CD4-positive, alpha-beta T cell treated with Interleukin-6 at 100 ng/mL for 8 hours (primary cell): ENCODE measurements around the gene TDRD10.

Source experiments
- DNase-seq: peaks from one replicate; pipeline ENCODE4 v3.0.0-alpha.2; 2020; ENCODE audit warnings: mixed read lengths, low spot score

The TDRD10 gene, protein sequence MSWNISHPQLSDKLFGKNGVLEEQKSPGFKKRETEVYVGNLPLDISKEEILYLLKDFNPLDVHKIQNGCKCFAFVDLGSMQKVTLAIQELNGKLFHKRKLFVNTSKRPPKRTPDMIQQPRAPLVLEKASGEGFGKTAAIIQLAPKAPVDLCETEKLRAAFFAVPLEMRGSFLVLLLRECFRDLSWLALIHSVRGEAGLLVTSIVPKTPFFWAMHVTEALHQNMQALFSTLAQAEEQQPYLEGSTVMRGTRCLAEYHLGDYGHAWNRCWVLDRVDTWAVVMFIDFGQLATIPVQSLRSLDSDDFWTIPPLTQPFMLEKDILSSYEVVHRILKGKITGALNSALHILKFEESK

DNA sequence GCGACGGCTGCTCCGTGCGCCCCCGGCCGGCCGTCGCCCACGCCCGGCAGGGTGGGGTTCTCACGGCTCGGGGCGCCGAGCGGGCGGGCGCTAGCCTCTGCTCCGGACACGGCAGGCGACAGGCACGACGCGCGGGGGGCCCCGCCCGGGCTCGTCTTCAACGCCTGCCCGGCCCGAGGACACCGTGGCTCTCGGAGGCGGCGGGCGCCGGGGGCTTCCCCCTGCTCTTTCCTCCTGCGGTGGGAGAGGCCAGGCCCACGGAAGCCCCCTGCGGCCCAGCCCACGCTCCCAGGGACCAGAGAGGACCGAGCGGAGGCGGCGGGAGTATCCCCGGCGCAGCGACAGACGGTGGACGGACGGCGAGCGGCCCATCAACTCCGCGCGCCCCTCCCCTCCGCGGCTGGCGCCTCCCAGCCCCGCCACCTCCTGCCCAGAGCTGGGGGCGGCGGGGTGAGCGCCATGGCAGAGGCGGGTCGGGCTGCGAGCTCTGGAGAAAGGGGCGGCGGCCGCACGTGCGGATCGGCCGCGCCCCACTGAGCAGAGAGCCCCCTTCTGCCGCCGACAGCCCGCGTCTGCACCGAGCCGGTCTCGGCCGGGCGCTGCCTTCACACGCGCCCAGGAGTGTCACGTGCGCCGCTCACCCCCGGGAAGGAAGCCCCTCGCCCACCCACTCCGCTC lies at the start of gene TDRD10, which contains the start of gene SHE:
TSS of gene TDRD10 (plus strand) at position 154 of the 678 bp plus-strand sequence. CDS start 4,685 bp downstream, outside the sequence.
TSS of gene SHE (minus strand) at position 347 of the 678 bp plus-strand sequence. CDS start 386 bp downstream, outside the sequence.
- no peak for DNase-seq

- no peak for DNase-seq
Measured at GRCh38 chr1:154453161-154453560, 48.9 kb upstream of the TDRD10 start.

DNA sequence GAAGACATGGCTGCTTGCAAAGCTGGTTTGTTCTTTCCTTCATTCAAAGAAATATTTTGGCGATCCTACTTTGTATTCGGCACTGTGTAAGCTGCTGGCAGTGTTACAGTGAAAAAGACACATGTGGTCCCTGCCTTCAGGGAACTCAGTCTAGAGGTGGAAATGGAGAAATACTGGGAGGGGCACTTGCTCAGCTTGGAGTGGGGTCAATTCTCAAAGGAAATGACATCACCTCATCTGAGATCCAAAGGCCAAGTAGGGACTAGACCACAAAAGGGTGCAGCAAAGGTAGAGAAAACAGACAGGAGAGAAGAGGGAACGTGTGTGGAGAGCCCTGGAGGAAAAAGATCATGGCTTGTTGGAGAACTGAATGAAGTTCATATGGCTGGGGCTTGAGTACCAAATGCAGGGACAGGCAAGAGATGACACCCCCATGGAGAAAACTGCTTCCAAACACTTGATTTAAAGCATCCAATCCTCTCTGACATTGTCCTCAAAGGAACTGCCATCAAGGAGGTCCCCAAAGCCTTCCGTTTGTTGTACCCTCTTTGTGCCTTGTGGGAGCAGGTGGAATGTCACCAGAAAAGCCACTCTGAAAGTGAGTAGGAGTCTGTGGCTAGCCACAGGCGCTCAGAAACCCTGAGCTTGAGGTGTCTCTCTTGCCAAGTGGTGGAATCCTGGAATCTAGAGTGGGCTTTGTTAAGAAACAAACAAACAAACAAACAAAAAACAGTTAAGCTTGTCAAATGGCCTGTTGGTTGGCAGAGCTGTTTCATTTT lies 48.3 kb upstream of the TDRD10 start:
- DNase-seq = no peak

DNA sequence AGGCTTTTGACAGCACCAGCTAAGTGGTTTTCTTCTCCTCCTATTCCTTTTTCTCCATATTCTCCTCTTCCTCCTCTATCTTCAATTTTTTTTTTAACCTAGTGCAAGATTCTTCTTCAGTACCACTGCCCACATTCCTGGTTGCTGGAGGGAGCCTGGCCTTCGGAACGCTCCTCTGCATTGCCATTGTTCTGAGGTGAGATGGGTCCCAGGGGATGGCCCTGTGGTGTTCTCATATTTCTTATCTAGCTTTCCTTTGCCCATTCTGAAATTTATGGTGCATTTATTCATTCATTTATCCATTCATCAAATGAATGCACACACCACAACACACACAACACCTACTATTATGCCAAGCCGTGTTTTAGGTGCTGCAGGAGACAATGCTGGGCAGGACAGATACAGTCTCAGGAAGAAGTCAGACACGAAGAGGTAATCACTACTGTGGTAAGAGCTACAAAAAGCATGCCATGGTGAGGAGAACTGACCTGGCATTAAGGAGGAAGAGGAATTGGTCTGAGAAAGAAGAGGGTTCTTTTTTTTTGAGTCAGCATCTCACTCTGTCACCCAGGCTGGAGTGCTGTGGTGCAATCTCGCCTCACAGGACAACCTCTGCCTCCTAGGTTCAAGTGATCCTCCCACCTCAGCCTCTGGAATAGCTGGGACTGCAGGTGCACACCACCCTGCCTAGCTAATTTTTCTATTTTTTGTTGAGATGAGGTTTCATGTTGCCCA lies 47.5 kb upstream of the TDRD10 start:
- no peak for DNase-seq

- DNase-seq = no peak
Measured at GRCh38 chr1:154456631-154457030, 45.4 kb upstream of the TDRD10 start.

GRCh38 chr1:154459080-154459479 lies 42.9 kb upstream of the TDRD10 start:
- no peak for DNase-seq

DNA sequence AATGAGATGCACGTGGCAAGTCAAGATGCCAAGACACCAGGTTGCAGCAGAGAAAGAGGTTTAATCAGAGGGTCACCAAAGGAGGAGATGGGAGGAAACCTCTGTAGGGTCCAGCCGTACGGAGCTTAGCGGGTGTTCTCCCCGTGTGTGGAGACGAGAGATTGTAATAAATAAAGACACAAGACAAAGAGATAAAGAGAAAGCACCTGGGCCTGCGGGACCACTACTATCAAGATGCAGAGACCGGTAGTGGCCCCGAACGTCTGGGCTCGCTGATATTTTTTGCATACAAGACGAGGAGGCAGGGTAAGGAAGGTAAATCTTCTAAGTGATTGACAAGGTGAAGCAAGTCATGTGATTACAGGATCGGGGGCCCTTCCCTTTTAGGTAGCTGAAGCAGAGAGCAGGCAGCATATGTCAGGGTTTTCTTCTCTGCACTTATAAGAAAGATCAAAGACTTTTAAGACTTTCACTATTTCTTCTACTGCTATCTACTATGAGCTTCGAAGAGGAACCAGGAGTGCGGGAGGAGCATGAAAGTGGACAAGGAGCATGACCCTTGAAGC lies 41.2 kb upstream of the TDRD10 start:
- DNase-seq = peak; percentile 27

- peak; percentile 74 for DNase-seq
Measured at GRCh38 chr1:154463512-154463990, 38.5 kb upstream of the TDRD10 start.

DNA sequence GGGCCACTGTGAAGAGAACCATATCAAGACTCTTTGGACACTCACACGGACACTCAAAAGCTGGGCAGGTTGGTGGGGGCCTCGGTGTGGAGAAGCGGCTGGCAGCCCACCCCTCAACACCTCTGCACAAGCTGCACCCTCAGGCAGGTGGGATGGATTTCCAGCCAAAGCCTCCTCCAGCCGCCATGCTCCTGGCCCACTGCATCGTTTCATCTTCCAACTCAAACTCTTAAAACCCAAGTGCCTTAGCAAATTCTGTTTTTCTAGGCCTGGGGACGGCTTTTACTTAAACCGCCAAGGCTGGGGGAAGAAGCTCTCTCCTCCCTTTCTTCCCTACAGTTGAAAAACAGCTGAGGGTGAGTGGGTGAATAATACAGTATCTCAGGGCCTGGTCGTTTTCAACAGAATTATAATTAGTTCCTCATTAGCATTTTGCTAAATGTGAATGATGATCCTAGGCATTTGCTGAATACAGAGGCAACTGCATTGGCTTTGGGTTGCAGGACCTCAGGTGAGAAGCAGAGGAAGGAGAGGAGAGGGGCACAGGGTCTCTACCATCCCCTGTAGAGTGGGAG lies 36.3 kb upstream of the TDRD10 start:
- DNase-seq = no peak

- DNase-seq = no peak
Measured at GRCh38 chr1:154466206-154466605, 35.8 kb upstream of the TDRD10 start.

DNA sequence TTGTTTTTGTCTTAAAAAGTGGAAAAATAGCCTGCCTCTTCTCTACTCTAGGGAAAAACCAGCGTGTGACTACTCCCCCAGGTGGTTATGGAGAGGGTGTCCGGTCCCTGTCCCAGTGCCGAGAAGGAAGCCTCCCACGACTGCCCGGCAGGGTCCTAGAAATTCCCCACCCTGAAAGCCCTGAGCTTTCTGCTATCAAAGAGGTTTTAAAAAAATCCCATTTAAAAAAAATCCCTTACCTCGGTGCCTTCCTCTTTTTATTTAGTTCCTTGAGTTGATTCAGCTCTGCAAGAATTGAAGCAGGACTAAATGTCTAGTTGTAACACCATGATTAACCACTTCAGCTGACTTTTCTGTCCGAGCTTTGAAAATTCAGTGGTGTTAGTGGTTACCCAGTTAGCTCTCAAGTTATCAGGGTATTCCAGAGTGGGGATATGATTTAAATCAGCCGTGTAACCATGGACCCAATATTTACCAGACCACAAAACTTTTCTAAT lies 35.0 kb upstream of the TDRD10 start:
- no peak for DNase-seq

DNA sequence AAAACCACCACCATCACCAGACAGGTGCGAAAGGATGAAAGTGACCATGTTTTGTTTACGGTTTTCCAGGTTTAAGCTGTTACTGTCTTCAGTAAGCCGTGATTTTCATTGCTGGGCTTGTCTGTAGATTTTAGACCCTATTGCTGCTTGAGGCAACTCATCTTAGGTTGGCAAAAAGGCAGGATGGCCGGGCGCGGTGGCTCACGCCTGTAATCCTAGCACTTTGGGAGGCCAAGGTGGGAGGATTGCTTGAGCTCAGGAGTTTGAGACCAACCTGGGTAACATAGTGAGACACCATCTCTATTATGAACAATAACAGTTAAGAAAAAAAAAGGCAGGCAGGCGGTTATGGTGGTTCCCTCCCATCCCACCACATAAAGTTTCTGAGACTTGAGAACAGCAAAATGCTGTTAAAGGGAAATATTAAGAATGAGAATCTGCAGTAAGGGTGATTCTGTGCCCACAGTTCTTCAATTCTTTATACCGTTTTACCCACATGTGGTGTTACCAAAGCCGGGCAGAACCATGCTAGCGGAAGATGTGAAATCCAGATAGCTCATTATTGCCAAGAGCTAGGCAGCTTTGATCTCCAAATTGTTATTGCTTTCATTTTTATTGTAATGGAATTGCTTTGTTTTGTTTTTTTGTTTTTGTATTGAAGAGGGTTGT lies 34.5 kb upstream of the TDRD10 start:
- peak; percentile 32 for DNase-seq

DNA sequence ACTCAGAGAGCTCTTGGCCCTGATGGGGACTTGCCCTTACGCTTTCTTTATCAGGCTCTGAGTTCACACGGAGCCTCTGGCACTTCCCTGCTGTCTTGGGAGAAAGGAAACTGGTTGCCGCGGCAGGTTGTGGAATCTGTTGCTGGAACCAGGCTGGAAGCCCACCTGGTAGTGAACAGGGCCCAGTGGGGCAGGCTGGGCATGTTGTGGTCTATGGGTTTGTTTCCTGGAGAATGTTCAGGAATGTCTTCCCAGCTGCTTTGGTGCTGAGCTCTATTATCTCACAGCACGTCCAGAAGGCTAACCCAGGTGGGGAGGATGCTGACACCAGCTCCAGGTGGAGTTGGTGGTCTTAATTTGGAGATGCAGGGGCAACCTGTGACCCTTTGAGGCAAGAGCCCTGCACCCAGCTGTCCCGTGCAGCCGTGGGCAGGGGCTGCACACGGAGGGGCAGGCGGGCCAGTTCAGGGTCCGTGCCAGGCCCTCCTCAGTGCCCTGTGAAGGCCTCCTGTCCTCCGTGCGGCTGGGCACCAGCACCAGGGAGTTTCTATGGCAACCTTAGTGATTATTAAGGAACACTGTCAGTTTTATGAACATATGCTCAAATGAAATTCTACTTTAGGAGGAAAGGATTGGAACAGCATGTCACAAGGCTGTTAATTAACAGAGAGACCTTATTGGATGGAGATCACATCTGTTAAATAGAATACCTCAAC lies 33.3 kb upstream of the TDRD10 start:
- no peak for DNase-seq

DNA sequence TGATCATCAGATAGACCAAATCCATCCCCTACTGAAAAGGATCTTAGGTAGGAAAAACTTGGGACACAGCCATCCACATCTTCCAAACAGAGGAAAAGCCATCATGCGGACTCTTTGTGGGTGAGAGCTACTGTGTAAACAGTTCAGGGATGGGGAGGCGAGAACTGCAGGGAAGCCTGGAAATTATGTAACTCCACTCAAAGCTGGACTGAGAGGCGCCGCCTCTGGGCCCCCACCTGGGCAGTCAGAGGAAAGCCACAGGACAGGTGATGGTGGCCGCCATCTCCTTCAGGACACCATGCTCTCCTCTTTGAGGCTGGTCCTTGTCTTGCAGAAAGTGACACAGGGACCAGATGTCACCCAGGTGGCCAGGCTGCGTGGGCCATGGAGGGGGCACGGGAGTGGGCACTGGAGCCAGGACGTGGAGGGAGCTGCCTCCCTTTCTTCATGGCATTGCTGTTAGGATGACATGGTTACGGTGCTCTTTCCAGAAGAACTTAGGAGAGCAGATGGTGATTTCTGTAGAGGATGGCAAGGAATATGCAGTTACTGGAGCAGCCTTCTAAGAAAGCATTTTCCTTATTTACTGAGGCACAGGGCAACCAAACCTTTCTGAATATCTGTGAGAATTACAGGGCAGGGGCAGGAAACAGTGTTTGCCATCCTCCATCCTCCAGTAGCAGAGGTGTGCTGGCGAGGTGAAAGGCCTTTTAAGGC lies 32.0 kb upstream of the TDRD10 start:
- DNase-seq = no peak

DNA sequence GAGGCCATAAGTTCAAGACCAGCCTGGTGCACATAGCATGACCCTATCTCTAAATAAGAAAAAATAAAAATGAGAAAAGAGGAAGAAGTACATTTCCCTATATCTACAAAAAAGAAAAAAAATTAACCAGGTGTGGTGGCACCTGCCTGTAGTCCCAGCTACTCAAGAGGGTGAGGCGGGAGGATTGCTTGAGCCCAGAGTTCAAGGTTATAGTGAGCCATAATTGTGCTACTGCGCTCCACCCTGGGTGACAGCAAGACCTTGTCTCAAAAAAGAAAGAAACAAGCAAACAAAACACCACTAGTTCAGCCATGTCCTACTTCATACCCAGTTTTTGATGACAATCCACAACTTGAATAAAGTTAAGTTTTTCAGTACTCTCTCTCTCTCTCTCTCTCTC lies 30.7 kb upstream of the TDRD10 start:
- no peak for DNase-seq

GRCh38 chr1:154474802-154475201 lies 27.2 kb upstream of the TDRD10 start:
- no peak for DNase-seq

DNA sequence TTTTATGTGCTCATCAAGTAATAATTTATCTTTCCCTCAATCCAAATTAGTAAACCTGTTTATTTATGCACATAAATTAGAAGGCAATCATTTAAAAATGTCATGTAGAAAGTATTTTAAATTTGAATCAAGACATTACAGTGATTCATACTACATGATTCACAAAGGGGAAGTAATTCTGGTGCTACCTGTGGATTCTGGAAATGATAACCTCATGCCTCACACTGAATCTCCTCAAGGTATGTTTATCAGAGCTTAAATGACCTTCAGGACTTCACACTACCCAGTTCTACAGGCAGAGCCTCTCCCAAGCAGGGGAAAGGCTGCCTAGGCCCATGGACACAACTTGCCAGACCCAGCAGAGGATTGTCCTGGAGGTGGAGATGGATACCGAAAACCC lies 25.2 kb upstream of the TDRD10 start:
- DNase-seq = no peak

GRCh38 chr1:154478013-154478412 lies 24.0 kb upstream of the TDRD10 start:
- DNase-seq = no peak

DNA sequence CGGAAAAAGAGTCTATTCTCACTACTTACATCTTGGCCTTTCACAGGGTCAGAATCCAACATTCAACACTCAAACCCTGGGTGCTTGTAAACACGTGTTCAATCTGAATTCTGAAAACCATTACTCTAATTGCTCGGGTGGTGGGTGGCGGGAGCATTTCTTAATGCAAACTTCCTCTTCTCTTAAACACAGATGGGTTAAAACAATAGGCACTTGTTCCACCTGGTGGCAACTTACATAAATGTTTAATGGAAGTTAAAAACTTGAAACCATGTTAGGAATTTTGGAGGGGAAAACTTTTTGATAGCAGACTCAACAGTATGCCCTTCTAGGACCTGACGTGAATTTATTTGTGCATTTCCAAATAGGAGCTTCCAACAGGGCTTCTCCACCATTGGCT lies 23.4 kb upstream of the TDRD10 start:
- DNase-seq = peak; percentile 49
